Liver (tissue), 9 donors: ENCODE data around the gene TTBK1. TPM values are rescaled to one million over a fixed set of nuclear protein-coding genes. Genes with fewer than 3 reads are reported as not detected.

Experiments
- DNase-seq: peaks from one replicate; pipeline ENCODE4 v3.0.0-alpha.2; 2017; ENCODE audit warnings: low spot score
- H3K27ac ChIP-seq, 2 donors: one replicate each; pipeline ENCODE4 v1.7.0; 2013; ENCODE audit warnings: inconsistent platforms in 2 of 2, low read length in 2 of 2, control low read depth in 1 of 2, low read depth in 1 of 2, mild to moderate bottlenecking in 1 of 2
- H3K27me3 ChIP-seq, 4 donors: one replicate each; pipeline versions ENCODE4 v1.6.1 to v1.7.0; 2013; ENCODE audit warnings: low read length in 3 of 4, inconsistent platforms in 1 of 4, mild to moderate bottlenecking in 1 of 4, moderate library complexity in 1 of 4; ENCODE audit not compliant: control insufficient read depth in 4 of 4, insufficient read depth in 4 of 4
- H3K36me3 ChIP-seq, 4 donors: one replicate each; pipeline versions ENCODE4 v1.6.1 to v1.7.0; 2013; ENCODE audit warnings: low read length in 3 of 4, mild to moderate bottlenecking in 3 of 4, low read depth in 1 of 4, moderate library complexity in 1 of 4; ENCODE audit not compliant: control insufficient read depth in 4 of 4, insufficient read depth in 3 of 4
- H3K4me1 ChIP-seq, 4 donors: one replicate each; pipeline versions ENCODE4 v1.6.1 to v1.7.0; 2013; ENCODE audit warnings: low read length in 3 of 4, mild to moderate bottlenecking in 3 of 4, moderate library complexity in 1 of 4; ENCODE audit not compliant: control insufficient read depth in 4 of 4, insufficient read depth in 4 of 4
- H3K4me3 ChIP-seq, 3 donors: one replicate each; pipeline versions ENCODE4 v1.6.1 to v1.7.0; 2013; ENCODE audit warnings: low read length in 3 of 3, control low read depth in 1 of 3, low read depth in 1 of 3, mild to moderate bottlenecking in 1 of 3
- H3K9ac ChIP-seq, 2 donors: one replicate each; pipeline ENCODE4 v1.7.0; 2013; ENCODE audit warnings: low read length in 2 of 2, mild to moderate bottlenecking in 2 of 2, moderate library complexity in 2 of 2, control low read depth in 1 of 2, low read depth in 1 of 2
- H3K9me3 ChIP-seq, 4 donors: one replicate each; pipeline versions ENCODE4 v1.6.1 to v1.7.0; 2013; ENCODE audit warnings: low read length in 3 of 4; ENCODE audit not compliant: control insufficient read depth in 4 of 4
- ATF3 ChIP-seq: IDR thresholded peaks from 2 replicates; pipeline ENCODE4 v1.6.1; 2016; ENCODE audit warnings: antibody characterized with exemption
- CTCF ChIP-seq: fragments of 150-350 bp; IDR thresholded peaks from 2 replicates; pipeline ENCODE4 v1.5.1; 2017; ENCODE audit warnings: improper control_type of control experiment, low read depth, low read length; ENCODE audit not compliant: missing input control
- EGR1 ChIP-seq, 2 donors: IDR thresholded peaks; 2 replicates each; pipeline ENCODE4 v1.6.1; 2016 to 2018; ENCODE audit warnings: antibody characterized with exemption in 2 of 2, low read depth in 2 of 2
- FOXA1 ChIP-seq: IDR thresholded peaks from 2 replicates; pipeline ENCODE4 v1.6.1; 2016; ENCODE audit warnings: antibody characterized with exemption
- FOXA2 ChIP-seq: IDR thresholded peaks from 2 replicates; pipeline ENCODE4 v1.6.1; 2016; ENCODE audit warnings: antibody characterized with exemption
- GABPA ChIP-seq, 2 donors: IDR thresholded peaks in 1 of 2; conservative IDR thresholded peaks in 1 of 2; 2 replicates each; pipeline ENCODE4 v1.6.1; 2016; ENCODE audit warnings: antibody characterized with exemption in 2 of 2, mild to moderate bottlenecking in 1 of 2, moderate library complexity in 1 of 2
- HNF4A ChIP-seq, 2 donors: conservative IDR thresholded peaks; 2 replicates each; pipeline ENCODE4 v1.6.1; 2016; ENCODE audit warnings: antibody characterized with exemption in 2 of 2, mild to moderate bottlenecking in 2 of 2
- HNF4G ChIP-seq: IDR thresholded peaks from 2 replicates; pipeline ENCODE4 v1.6.1; 2016; ENCODE audit warnings: antibody characterized with exemption
- JUND ChIP-seq, 2 donors: IDR thresholded peaks; 2 replicates each; pipeline ENCODE4 v1.6.1; 2016; ENCODE audit warnings: antibody characterized with exemption in 2 of 2
- MAX ChIP-seq: IDR thresholded peaks from 2 replicates; pipeline ENCODE4 v1.6.1; 2016; ENCODE audit warnings: antibody characterized with exemption
- NR2F2 ChIP-seq: IDR thresholded peaks from 2 replicates; pipeline ENCODE4 v1.6.1; 2016; ENCODE audit warnings: antibody characterized with exemption
- RAD21 ChIP-seq, 2 donors: IDR thresholded peaks; 2 replicates each; pipeline ENCODE4 v1.6.1; 2016; ENCODE audit warnings: antibody characterized with exemption in 2 of 2, mild to moderate bottlenecking in 2 of 2
- REST ChIP-seq: IDR thresholded peaks from 2 replicates; pipeline ENCODE4 v1.6.1; 2016; ENCODE audit warnings: antibody characterized with exemption, mild to moderate bottlenecking
- RXRA ChIP-seq, 2 donors: IDR thresholded peaks; 2 replicates each; pipeline ENCODE4 v1.6.1; 2017 to 2018; ENCODE audit warnings: antibody characterized with exemption in 2 of 2, mild to moderate bottlenecking in 1 of 2
- SP1 ChIP-seq: IDR thresholded peaks from 2 replicates; pipeline ENCODE4 v1.6.1; 2018; ENCODE audit warnings: antibody characterized with exemption, mild to moderate bottlenecking
- TAF1 ChIP-seq: conservative IDR thresholded peaks from 2 replicates; pipeline ENCODE4 v1.6.1; 2016; ENCODE audit warnings: antibody characterized with exemption, mild to moderate bottlenecking
- YY1 ChIP-seq: IDR thresholded peaks from 2 replicates; pipeline ENCODE4 v1.6.1; 2016; ENCODE audit warnings: antibody characterized with exemption, mild to moderate bottlenecking
- ZBTB33 ChIP-seq: IDR thresholded peaks from 2 replicates; pipeline ENCODE4 v1.6.1; 2016; ENCODE audit warnings: antibody characterized with exemption
- WGBS: extraction: QIAGEN DNeasy Blood & Tissue Kit; methylation state at CpG from one replicate; pipeline ENCODE4 v1.1.7; 2013; 5-methylcytosine and 5-hydroxymethylcytosine counted together
- polyA plus RNA-seq, 2 donors: library from polyadenylated mRNA; stranded (reverse) in 1 of 2; unstranded in 1 of 2; fragments of 200-250 nt in 1 of 2; fragments of >200 nt in 1 of 2; fragmentation: Nextera tagmentation in 1 of 2; extraction: Ambion mirVana in 1 of 2; gene quantifications; one replicate each; pipeline versions ENCODE4 v1.2.1 to v1.2.3, GENCODE V29; 2013 to 2015
- total RNA-seq, 2 donors: library from RNA; depleted of rRNA; stranded (reverse); fragments of >200 nt; gene quantifications; one replicate each; pipeline ENCODE4 v1.2.3, GENCODE V29; 2014
- donor health status: healthy.
- donor health status: healthy.
- donor health status: healthy.
- donor health status: healthy.
- donor health status: healthy.

The TTBK1 gene
- total and polyA plus RNA-seq, 4 donors = 0.14 to 1.2 (median 0.44) TPM

GRCh38 chr6:43248791-43249190 lies 5.5 kb downstream of the TTBK1 start:
- Histone ChIP-seq H3K27ac (no peak overlapping the region), H3K27me3 (peaks cover 0 to 7% (median 0%) of the 10 kb centered on the region in 4 donors), H3K4me1 (peaks cover 2 to 12% (median 9%) of the 10 kb centered on the region in 4 donors), H3K9me3 (no peaks in the 10 kb centered on the region), H3K9ac (no peak overlapping the region), H3K4me3 (no peak overlapping the region), H3K36me3 (no peaks in the 10 kb centered on the region)
- no peak for TF ChIP-seq FOXA1
- no peak for TF ChIP-seq NR2F2
- no peak for TF ChIP-seq EGR1 (IDR thresholded peaks at IDR 0.05; ENCODE audit: low read depth in 2 of 2)
- TF ChIP-seq CTCF = no peak
- no peak for TF ChIP-seq JUND (IDR thresholded peaks at IDR 0.05)
- TF ChIP-seq GABPA (IDR thresholded peaks at IDR 0.05 in 1 of 2, conservative IDR thresholded peaks at IDR 0.05 in 1 of 2) = no peak
- no peak for TF ChIP-seq YY1
- TF ChIP-seq ATF3 = no peak
- TF ChIP-seq SP1 = no peak
- no peak for TF ChIP-seq HNF4G
- no peak for TF ChIP-seq ZBTB33
- TF ChIP-seq MAX = no peak
- no peak for TF ChIP-seq RAD21 (IDR thresholded peaks at IDR 0.05)
- TF ChIP-seq TAF1 = no peak
- TF ChIP-seq FOXA2 = no peak
- TF ChIP-seq RXRA (IDR thresholded peaks at IDR 0.05) = no peak
- TF ChIP-seq HNF4A (conservative IDR thresholded peaks at IDR 0.05) = no peak
- TF ChIP-seq REST = no peak
- no peak for DNase-seq

- TF ChIP-seq RAD21 (IDR thresholded peaks at IDR 0.05) (no peak), MAX (no peak), SP1 (no peak), FOXA1 (no peak), ZBTB33 (no peak), HNF4G (no peak), YY1 (no peak)
- Histone ChIP-seq H3K9ac (no peak overlapping the region), H3K4me1 (peaks cover 2 to 12% (median 9%) of the 10 kb centered on the region in 4 donors), H3K4me3 (no peak overlapping the region), H3K27me3 (no peaks in the 10 kb centered on the region), H3K27ac (no peak overlapping the region), H3K36me3 (no peaks in the 10 kb centered on the region), H3K9me3 (no peaks in the 10 kb centered on the region)
- 12% methylated on average over 8 of the region's 8 CpGs for WGBS
- no peak for DNase-seq
Measured at GRCh38 chr6:43250992-43251373, 7.7 kb downstream of the TTBK1 start.
